ENCODE results near the gene PARD3. TPM values are rescaled to one million over a fixed set of nuclear protein-coding genes. Genes with fewer than 3 reads are reported as not detected.

The PARD3 gene
- total RNA-seq, 3 donors from 2014 or later, result 48.2 to 93.7 (median 60.6) TPM

DNA sequence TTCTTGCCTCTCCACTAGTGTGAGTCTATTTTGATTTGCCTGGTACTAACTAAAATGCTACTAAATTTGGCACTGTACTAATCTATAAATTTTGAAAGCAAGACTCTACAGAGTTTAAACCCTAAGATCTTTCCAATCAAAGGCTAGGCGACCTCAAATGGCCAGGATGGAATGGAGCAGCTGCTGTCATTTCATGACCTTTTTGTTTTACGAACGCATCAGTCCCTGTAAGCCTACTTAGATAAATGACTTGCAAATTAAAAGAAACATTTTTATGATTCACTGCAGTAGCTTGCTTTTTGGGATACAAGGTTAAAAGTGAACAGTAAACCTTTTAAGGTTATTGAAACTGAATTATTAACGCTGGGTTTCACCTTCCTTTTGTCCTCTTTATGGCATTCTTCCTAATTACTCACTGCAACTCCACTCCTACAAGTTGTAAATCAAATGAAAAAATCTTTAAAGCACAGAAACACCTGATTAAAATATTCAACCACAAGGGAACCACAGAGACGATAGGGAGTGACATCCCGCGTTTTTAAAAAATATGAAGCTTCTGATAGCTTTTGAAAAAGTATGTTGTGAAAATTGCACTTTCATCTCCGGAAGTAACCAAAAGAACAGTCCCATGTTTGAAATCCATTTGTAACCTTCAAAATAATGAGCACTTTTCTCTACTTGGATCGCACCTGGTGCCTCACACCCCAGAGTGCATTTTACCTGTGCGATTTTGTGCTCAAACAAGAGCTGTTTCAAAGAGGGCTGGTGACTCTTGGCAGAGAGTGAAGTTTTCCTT is 595.1 kb downstream of the PARD3 start:
- H3K36me3 ChIP-seq, result no peaks in the 10 kb centered on the region
- no peaks in the 10 kb centered on the region for H3K9me3 ChIP-seq
- H3K4me1 ChIP-seq, result no peaks in the 10 kb centered on the region
- no peak overlapping the region for H3K4me3 ChIP-seq
- DNase-seq (ENCODE audit: low spot score in 2 of 2), result no peak
- H3K27ac ChIP-seq, result no peak overlapping the region
- TF ChIP-seq POLR2A (IDR thresholded peaks at IDR 0.05), result no peak
- TF ChIP-seq, protein P1, sequence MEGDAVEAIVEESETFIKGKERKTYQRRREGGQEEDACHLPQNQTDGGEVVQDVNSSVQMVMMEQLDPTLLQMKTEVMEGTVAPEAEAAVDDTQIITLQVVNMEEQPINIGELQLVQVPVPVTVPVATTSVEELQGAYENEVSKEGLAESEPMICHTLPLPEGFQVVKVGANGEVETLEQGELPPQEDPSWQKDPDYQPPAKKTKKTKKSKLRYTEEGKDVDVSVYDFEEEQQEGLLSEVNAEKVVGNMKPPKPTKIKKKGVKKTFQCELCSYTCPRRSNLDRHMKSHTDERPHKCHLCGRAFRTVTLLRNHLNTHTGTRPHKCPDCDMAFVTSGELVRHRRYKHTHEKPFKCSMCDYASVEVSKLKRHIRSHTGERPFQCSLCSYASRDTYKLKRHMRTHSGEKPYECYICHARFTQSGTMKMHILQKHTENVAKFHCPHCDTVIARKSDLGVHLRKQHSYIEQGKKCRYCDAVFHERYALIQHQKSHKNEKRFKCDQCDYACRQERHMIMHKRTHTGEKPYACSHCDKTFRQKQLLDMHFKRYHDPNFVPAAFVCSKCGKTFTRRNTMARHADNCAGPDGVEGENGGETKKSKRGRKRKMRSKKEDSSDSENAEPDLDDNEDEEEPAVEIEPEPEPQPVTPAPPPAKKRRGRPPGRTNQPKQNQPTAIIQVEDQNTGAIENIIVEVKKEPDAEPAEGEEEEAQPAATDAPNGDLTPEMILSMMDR (IDR thresholded peaks at IDR 0.05), result no peak
- TF ChIP-seq POLR2AphosphoS5 (IDR thresholded peaks at IDR 0.05), result no peak
- intact Hi-C loops (cut with DNase I; ENCODE audit: low total_unique reads), result no loop called here
- no peaks in the 10 kb centered on the region for H3K27me3 ChIP-seq

DNA sequence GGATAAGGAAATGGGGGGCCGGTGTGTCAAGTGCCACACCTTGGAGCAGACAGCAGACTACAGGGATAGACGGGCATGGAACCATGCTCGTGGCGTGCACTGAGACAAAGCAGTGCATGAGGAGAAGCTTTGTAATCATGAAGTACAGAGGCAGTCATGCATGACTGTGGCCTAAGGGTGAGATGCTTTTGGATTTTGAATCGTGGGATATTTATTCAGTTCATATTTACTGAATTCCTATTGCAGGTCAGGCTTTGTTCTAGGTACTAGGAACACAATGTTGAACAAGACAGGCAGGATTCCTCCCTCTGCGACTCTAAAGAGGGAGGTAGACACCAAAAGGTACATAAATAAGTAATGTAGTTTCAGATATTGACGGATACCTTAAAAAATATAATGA is 597.6 kb downstream of the PARD3 start:
- H3K4me1 ChIP-seq, result no peaks in the 10 kb centered on the region
- no peak overlapping the region for H3K4me3 ChIP-seq
- no peak for DNase-seq (ENCODE audit: low spot score in 2 of 2)
- TF ChIP-seq POLR2A (IDR thresholded peaks at IDR 0.05) (no peak), POLR2AphosphoS5 (IDR thresholded peaks at IDR 0.05) (no peak)
- TF ChIP-seq, protein P1 (IDR thresholded peaks at IDR 0.05), result no peak
- H3K27ac ChIP-seq, result no peak overlapping the region
- intact Hi-C loops (cut with DNase I; ENCODE audit: low total_unique reads), result no loop called here
- no peaks in the 10 kb centered on the region for H3K9me3 ChIP-seq
- H3K27me3 ChIP-seq, result no peaks in the 10 kb centered on the region
- no peaks in the 10 kb centered on the region for H3K36me3 ChIP-seq

DNA sequence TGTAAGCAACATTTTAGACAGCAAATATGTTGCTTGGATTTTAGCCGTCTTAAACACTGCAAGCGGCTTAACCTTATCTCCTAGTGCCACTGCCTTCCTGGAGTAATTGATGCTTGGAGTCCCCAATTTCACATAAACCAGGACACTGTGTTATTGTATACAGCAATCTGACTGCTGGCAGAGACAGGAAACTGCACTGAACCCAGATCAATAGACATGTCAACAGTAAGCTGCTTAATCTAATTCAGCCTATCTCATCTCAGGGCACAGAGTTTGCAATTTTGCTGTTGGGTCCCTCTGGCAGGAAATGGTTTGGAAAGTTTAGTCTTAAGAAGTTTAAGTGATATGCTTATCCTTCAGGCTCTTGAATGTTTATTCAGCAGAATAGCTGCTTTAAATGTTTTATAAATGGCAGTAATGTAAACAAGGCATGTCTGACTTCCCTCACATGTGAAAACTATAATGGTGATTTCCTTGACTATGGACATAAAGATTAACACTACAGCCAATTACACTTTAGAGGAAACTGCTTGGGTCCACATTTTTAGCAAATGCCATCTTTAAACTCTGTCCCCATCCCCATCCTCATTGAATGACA is 598.6 kb downstream of the PARD3 start:
- intact Hi-C loops (cut with DNase I; ENCODE audit: low total_unique reads), result no loop called here
- Histone ChIP-seq H3K4me1 (no peaks in the 10 kb centered on the region), H3K9me3 (no peaks in the 10 kb centered on the region), H3K27ac (no peak overlapping the region), H3K4me3 (no peak overlapping the region), H3K36me3 (no peaks in the 10 kb centered on the region), H3K27me3 (no peaks in the 10 kb centered on the region)
- no peak for TF ChIP-seq POLR2AphosphoS5 (IDR thresholded peaks at IDR 0.05)
- TF ChIP-seq, protein P1 (IDR thresholded peaks at IDR 0.05), result no peak
- no peak for TF ChIP-seq POLR2A (IDR thresholded peaks at IDR 0.05)
- DNase-seq (ENCODE audit: low spot score in 2 of 2), result no peak

DNA sequence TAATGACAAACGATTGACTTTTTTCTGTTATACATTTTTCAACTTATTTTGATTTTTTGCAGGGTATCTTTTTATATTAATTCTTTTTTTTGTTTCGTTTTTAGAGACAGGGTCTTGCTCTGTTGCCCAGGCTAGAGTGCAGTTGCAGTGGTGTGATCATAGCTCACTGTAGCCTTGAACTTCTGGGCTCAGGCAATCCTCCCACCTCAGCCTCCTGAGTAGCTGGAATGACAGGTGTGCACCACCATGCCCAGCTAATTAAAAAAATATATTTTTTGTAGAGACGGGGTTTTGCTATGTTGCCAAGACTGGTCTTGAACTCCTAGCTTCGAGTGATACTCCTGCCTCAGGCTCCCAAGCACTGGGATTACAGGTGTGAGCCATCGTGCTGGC is 601.3 kb downstream of the PARD3 start:
- Histone ChIP-seq H3K4me3 (no peak overlapping the region), H3K36me3 (no peaks in the 10 kb centered on the region), H3K27me3 (no peaks in the 10 kb centered on the region), H3K27ac (no peak overlapping the region), H3K4me1 (no peaks in the 10 kb centered on the region), H3K9me3 (no peaks in the 10 kb centered on the region)
- DNase-seq (ENCODE audit: low spot score in 2 of 2), result no peak
- TF ChIP-seq POLR2AphosphoS5 (IDR thresholded peaks at IDR 0.05) (no peak), POLR2A (IDR thresholded peaks at IDR 0.05) (no peak)
- TF ChIP-seq, protein P1 (IDR thresholded peaks at IDR 0.05), result no peak
- intact Hi-C loops (cut with DNase I; ENCODE audit: low total_unique reads), result no loop called here

DNA sequence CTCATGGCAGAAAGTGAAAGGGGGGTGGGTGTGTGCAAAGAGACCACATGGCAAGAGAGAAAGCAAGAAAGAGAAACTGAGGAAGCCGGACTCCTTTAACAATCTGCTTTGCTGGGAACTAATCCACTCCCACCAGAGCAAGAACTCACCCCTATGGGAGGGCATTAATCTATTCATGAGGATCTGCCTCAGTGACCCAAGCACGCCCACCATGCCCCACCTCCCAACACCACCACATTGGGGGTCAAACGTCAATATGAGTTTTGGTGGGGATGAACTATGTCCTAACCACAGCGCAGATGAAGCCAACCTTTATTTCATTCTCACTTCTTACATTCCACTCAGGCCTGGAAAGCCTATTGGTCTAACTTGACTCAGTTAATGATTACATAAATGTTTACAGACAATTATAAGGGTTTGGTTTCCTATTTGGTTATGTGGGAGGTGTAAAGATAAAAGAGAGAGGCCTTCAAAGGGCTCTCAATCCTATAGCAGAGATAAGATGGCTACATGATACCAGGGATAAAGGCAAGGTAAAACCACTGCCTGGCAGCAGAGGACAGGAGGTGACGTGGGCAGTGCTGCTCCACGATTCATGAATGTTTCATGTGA is 601.8 kb downstream of the PARD3 start:
- Histone ChIP-seq H3K27me3 (no peaks in the 10 kb centered on the region), H3K4me3 (no peak overlapping the region), H3K9me3 (no peaks in the 10 kb centered on the region), H3K27ac (no peak overlapping the region), H3K36me3 (no peaks in the 10 kb centered on the region), H3K4me1 (no peaks in the 10 kb centered on the region)
- DNase-seq (ENCODE audit: low spot score in 2 of 2), result no peak
- TF ChIP-seq POLR2AphosphoS5 (IDR thresholded peaks at IDR 0.05) (no peak), POLR2A (IDR thresholded peaks at IDR 0.05) (no peak)
- TF ChIP-seq, protein P1 (IDR thresholded peaks at IDR 0.05), result no peak
- intact Hi-C loops (cut with DNase I; ENCODE audit: low total_unique reads), result no loop called here
